Central memory CD4-positive, alpha-beta T cell (primary cell): Measurements from ENCODE around the gene C19orf73.
"Not testable (repeated sequence)": the region's sequence is repeated elsewhere in the genome, so short reads cannot be mapped to it uniquely, and the experiment has no call there.

Experiments used
- DNase-seq: peaks from one replicate; pipeline ENCODE4 v3.0.0; 2022

Gene C19orf73

GRCh38 chr19:49148784-49149651, 30.1 kb upstream of the C19orf73 start:
- DNase-seq: peak; percentile 64

GRCh38 chr19:49148044-49148682, 29.2 kb upstream of the C19orf73 start:
- no peak for DNase-seq

GRCh38 chr19:49146408-49146770, 27.4 kb upstream of the C19orf73 start:
- DNase-seq: not testable (repeated sequence)

- peak; percentile 63 for DNase-seq
These were observed 26.8 kb upstream of the C19orf73 start for GRCh38 chr19:49145573-49146407.

GRCh38 chr19:49142866-49143335, 24.0 kb upstream of the C19orf73 start:
- DNase-seq: no peak

- DNase-seq: no peak
These were observed 22.4 kb upstream of the C19orf73 start for GRCh38 chr19:49141352-49141751.

GRCh38 chr19:49140951-49141350, 22.0 kb upstream of the C19orf73 start:
- no peak for DNase-seq

- DNase-seq: no peak
These were observed 17.8 kb upstream of the C19orf73 start for GRCh38 chr19:49136771-49137171.

- no peak for DNase-seq
These were observed 16.7 kb upstream of the C19orf73 start for GRCh38 chr19:49135686-49136085.

GRCh38 chr19:49133621-49134454, 14.9 kb upstream of the C19orf73 start:
- DNase-seq: no peak

GRCh38 chr19:49132974-49133609, 14.1 kb upstream of the C19orf73 start:
- DNase-seq: no peak

- no peak for DNase-seq
These were observed 11.4 kb upstream of the C19orf73 start for GRCh38 chr19:49130325-49130724.

GRCh38 chr19:49129238-49129583, 10.3 kb upstream of the C19orf73 start:
- DNase-seq: no peak

GRCh38 chr19:49128545-49129237, 9.7 kb upstream of the C19orf73 start:
- no peak for DNase-seq

GRCh38 chr19:49127674-49128544, 9.0 kb upstream of the C19orf73 start:
- peak; percentile 94 for DNase-seq

- not testable (repeated sequence) for DNase-seq
These were observed 8.3 kb upstream of the C19orf73 start for GRCh38 chr19:49127225-49127624.

GRCh38 chr19:49126575-49126974, 7.6 kb upstream of the C19orf73 start:
- no peak for DNase-seq

- no peak for DNase-seq
These were observed 6.2 kb upstream of the C19orf73 start for GRCh38 chr19:49125025-49125731.

- DNase-seq: not testable (repeated sequence)
These were observed 4.3 kb upstream of the C19orf73 start for GRCh38 chr19:49123285-49123684.
